HG03565 (cell line): Measurements from ENCODE around the gene HOXB3.

Source experiments
- ATAC-seq: cut with Tn5 transposase; IDR thresholded peaks from one replicate; pipeline ENCODE4 v1.9.1; 2021; ENCODE audit warnings: mild to moderate bottlenecking, moderate library complexity; ENCODE audit not compliant: unreplicated experiment

The HOXB3 gene

DNA sequence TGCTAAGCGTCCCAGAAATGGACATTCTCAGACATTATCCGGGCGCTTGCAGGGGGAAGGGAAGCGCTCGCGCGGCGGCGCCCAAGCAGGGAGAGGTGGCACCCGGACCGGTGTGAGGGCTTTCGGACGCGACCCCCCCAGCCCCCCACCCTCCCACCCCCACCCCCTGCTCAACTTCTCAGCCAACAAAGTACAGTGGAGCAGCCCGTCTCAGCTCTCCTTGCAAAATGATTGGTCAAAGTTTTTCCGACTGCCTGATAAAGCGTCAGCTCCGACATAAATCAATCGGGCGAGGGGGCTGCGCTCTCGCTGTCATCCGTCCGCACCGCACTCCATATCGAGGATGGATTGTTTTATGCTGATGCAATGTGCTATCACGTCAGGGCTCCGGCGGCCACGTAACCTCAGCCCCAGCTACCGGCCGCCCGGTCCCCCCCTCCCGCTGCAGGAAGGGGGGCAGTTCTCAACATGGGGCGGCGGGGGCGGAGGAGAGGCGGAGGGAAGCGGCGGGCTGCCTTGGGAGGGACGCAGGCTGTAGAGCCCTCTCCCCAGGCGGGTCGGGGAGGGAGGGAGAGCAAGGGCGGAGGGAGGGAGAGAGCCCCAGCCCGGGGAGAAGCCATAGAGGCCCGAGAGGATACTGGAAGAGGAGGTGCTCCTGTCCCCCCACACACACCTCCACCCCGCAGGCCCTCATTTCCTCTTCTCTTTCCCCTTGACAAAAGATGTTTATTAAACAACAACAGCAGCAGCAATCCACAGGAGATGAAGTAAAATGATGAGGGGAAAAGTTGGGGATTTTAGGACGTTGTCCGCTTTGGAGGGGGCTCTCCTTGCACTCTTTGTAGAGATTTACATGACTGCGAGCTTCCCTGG is 36.4 kb upstream of the HOXB3 start, which contains the start of gene HOXB9:
Gene HOXB9, minus strand, starts transcription at position 114 of the 873 bp plus-strand sequence. Its CDS starts 89 bp downstream, at position 25.
- no peak for ATAC-seq

DNA sequence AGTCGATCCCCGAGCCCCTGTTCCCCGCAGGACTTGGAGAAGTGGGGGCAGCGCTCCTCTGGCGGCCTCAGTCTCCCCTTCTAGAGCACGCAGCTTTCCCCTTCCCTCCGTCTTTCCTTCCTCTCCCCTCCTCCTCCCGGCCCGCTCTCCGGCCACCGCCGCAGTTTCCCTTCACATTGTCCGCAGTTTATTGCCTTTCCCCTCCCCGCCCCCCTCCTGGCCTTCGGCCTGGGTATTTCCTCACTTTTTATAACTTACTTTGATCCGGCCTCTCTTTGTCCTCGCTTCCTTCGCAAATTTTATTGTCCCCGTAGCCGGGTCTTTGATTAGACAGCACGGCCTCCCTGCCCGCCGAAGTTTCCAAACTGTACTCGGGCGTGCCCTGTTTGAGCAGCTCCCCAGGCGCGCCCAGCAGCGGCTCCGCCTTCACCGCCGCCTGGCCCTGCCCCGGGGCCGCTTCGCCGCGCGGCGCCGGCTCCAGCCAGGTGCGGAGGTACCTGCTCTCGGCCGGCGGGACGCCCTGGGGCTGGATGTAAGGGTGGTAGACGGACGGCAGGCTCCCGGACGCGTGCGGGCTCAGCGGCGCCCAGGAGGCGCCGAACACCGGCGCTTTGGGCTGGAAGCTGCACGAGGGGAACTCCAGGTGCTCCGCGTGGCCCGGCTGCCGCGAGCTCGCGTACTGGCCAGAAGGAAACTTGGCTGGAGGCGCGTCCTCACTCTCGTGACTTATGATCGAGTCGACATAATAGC is 35.6 kb upstream of the HOXB3 start:
- no peak for ATAC-seq

DNA sequence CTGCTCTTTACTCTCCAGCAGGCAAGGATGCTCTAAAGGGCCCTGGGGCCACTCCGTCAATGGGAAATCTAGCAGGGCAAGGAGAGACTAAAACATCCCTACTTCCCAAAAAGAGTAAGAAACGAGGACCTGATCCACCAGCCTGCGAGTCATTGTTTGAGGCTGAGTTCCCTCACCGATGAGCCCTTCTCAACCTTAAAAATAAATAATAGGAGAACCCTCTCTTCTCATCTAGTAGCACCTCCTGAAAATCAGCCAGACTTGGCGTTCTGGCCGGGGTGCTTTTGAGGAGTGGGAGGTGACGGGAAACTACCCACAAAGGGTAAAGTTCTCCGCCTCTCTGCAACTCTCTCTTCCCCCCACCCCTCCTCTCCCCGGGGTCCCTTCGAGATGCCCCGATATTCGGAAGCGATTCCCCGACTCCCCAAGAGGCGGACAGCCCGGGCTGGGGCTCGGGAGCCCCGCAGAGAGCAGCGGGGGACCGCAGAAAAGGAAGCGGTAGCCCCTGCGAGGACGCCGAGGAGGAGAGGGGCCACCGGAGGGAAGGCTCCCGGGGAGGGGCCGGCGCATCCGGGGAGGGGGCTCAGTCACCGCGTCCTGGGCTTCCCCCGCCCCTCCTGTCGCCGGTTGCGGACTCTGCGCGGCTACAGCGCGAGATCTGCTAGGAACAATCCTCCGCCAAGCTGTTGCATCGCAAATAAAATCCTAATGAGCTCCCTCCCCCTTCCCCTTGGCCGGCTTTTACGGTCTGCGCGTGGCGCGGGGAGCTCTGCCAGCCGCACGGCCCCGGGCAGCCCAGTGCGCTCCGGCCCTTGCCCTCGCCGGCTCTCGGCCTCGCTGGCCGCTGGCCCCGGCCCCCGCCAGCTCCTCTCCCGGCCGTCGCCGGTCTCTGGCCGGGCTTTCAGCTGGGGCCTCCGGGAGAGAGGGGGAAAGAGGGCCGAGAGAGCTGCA is 34.8 kb upstream of the HOXB3 start:
- no peak for ATAC-seq

DNA sequence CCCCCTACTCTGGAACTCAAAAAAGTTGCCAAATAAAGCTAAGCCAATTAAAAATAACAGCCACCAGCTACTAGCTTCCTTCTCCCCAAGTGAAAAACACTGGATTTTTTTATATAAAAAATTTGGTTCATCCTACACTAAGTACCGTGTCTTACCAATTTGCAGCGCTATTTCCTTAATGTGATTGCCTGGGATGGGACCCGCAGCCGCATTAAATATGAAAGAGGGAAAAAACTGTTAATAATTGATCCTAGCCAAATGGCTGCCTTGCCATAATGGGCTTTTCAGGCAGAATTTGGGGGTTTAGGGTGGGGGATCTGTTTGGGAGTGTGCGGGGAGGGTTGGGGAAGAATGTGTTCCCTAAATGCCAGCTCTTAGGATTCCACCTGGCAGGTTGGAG is 34.1 kb upstream of the HOXB3 start:
- ATAC-seq = no peak

DNA sequence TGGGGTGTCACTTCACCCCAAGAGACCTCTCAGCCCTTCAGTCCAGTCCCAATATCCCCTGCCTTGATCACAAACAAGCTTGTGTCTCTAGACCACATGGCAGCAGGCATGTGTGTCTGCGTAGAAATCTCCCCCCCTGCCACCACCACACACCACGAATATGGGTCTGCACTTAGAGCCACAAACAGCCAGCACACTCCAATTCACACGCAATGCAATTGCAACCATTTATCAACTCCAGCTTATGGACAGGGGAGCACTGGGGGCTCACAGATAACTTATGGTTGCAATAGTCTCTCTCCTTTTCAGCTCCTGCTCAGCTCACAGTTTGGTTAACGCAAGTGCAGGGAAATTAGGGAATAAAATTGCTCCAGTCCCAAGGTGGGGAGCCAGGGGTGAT is 33.5 kb upstream of the HOXB3 start:
- ATAC-seq = no peak

DNA sequence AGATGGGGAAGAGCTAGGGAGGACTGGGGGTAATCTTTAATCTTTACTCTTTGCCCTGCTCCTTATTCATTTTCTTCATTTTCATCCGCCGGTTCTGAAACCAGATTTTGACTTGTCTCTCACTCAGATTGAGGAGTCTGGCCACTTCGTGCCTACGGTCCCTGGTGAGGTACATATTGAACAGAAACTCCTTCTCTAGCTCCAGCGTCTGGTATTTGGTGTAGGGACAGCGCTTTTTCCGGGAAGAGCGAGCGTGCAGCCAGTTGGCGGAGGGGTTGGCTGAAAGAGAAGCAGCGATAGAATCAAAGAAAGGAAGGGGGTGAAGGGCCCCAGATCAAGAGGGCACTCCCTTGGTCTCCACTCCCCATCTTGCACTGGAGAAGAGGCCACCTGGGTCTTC is 32.8 kb upstream of the HOXB3 start:
- ATAC-seq = no peak

DNA sequence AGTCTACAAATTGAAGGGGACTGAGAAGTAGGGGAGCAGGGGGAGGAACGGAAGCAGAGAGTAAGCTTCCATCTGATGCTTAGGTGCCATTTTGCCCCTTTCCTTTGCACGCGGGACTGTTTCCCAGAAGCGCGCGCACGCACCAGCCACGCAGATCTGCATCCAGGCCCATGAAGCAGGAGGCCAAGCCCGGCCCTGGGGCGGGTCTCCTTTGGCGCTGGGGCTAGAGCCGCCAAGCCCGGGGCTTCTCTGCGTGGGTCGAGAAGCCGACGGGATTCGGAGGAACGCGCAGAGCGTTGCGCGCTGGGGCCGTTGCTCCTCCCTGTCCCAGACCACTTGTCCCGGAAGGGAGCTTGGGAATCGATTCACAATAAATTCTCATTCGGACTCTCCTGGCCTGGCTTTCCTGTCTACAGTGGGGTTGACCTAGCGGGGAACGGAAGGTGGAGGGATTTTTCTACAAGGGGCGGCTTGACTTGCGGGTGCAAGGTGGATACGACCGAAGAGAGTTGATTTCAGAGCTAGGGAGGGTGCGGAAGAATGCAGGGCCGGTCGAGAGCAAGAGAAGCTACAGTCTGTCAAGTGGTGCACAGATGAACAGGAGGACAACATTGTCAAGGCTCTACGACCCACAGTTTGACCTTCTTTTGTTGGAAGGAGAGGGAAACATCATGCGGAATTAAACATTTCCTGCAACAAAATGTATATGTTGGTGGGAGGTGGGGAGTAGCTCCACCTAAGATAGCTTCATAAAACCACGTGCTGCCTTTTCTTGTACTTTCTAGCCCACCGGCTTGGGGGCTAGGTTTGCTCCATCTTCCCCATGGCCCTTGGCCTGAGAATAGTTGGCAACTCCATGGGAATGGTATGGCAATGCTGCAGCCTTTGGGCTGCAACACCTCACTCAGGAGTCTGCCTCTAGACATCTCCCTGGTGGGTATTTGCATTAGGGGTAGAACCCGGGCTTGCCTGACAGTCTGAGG is 31.7 kb upstream of the HOXB3 start:
- no peak for ATAC-seq

DNA sequence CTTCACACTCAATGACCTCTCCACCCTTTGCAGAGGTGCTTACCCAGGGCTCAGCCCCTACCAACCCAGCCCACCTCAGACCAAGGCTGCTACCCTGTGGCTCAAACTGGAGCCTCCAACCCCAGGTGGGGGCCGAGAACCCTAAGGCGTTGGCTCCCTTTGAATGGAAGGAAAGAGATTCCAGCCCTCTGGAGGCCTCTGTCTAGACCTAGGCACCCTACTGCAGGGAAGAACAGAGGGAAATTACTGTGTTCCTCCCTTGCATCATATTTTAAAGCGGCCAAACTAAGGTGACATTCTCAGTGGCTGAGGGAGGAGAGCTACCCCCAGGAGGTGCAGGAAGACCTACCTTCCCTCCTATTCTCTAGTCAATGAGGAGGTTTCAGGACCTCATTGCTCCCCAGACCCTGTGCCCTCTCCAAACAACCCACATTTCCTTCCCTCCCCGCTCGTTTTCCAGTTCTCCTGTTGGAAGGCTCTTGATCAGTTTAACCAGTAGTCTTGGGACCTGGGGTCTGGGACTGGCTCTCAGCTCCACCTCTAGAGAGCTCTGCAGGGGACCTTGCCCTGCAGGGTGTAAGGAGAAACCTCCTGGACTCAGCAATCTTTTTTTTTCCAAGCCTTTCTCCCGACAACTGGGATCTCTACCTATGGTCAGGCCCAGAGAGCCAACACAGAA is 30.6 kb upstream of the HOXB3 start:
- no peak for ATAC-seq

DNA sequence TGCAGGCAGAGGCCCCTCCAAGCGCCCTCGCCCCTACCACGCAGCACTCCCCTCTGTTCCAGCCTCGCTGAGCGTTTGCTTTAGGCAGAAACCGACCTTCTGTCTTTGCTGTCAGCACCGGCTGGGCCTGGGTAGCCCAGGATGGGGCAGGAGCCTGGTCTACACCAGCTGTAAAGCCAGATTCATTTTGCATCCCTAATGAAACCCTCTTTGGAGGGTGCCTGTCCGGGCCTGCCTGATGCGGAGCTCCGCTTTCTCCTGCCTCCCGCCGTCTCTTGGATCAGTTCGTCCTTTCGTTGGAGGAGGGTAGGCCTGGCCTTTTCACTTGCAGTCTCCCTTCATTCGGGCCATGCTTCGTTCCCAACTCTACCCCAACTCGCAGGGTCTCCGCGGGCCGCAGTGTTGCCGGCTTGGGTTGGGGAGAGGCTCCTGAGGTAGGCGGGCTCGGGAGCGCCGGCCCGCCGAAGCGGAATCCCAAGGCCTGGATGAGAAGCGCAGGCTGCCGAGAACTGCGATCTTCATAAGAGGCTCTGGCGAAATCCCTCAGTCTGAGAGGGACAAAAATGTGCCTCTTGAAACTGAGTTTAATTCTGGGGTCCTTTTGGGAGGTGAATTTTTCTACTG is 29.9 kb upstream of the HOXB3 start:
- ATAC-seq = no peak

DNA sequence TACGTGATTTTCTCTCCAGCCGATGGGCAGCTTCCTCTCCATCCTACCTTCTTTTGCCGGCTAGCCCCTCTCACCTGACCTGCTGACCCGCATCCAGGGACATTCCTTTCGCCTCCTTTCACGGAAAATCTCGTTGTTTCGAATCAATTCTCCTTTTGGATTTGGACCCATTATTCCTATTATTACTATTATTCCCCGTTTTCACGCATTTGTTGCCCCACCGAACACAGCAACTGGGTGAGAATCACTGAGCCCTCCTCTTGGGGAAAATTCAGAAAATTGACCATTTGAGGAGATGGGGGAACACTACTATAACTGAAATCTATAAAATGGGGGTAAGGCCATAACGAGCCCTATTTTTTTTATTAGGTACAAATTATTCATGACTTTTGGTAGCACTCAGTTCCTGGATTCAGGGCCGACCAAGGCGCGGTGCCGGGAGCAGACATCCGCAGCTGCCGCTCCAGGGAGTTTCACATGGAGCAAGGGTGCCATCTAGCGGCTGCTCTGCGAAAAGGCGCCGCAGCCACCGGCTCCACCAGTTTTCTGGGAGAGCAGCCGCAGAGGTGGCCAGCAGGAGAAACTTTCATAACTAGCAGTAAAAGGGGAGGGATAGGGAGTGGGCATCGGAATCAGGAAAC is 28.3 kb upstream of the HOXB3 start:
- ATAC-seq = no peak

DNA sequence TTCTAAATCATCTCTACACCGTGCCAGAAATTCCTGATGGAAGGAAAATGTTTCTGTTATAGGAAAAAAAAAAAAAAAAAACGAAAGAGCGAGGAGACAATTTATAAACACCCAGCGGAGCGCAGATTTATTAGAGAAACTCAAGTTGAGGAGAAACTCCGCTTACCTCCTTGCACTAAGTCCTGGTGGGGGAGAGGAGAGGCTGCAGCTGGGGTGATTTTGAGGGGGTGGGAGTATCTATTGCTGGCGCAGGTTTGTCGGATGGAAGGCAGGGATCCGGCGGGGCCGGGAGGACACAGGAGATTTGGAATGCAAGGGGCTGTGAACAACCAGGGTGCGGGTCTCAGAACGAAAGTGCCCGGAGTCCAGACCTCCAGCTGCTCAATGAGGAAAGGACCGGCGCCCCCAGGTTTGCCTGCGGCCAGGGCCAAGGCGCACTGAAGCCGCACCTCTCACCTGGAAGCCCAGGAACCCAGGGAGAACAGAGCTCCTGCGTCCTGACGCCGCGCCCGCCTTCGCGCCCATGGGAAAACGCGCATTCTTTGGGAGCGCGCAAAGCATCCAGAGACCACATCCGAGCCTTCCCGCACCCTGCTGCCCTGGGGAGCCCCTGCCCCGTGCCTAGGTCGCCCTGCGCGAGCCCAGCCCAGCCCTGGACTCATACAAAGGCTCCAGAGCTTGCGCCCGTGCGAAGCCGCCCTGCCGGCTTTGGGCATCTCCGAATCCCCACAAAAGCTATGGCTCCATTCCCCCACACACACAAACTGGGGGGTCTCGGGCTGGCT is 27.6 kb upstream of the HOXB3 start:
- ATAC-seq = no peak

DNA sequence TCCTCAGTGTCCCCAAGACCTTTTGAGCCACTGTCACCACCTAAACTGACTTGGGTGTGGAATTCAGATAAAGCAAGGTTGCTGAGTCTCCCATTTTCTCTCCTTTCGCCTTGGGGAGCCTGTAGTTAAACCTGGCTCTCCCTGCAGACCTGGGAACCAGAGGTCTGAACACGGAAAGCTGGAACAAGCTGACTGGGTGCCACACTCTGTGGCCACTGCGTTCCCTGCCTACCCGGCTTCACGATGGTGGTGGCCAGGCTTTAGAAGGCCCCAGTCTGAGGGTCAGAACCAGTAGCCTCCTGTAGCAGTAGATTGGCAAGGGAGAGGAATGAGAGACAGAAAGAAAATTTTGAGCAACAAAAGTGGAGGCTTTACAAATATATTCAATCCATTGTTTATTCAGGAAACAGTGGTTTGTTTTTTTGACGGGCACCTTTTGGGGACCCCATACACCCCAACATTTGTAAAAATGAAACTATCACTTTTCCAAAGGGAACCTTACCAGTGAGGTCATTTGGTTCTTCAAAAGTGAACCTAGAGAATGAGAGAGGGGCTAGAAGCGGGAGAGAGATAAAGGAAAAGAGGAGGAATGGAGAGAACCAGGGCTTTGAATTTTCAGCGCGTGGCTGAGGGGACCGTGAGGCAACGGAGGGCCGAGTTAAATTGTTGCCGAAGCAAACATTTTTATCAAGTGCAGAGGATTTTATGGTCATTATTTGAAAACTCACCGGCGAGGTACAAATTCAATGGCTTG is 26.9 kb upstream of the HOXB3 start:
- ATAC-seq = no peak

DNA sequence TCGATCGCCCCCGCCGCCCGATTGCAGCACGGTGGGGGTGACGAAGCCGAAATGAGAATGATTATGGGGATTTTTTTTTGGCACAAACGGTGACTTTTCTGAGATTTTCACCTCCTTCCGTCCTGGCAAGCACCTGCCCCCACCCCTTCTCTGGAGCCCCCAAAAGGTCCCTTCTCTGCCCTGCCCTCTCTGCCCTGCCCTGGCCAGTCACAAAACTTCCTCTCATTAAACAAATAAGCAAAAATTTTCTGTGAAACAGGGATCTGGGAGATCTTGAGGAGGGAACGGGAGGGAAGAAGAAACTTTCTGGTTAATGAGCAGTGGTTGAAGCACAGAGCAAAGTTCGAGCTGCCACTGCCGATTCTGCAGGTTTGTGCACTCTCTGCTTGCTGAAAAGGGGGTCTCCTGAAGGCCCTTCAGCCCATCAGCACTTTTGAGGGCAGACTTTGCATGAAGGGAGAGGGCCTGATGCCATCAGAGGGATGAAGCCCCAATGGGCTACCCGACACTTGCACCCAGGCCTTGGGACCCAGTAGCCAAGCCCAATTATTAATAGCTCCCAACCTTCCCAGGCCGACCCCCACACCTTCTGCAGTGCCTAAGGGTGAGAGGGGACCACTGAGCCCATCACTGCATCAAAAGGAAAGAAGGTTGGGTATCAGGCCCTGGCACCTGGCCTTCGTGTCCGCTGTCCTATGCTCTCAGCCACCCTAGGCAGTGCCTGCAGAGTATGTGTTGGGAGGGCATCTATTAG is 26.1 kb upstream of the HOXB3 start:
- no peak for ATAC-seq

DNA sequence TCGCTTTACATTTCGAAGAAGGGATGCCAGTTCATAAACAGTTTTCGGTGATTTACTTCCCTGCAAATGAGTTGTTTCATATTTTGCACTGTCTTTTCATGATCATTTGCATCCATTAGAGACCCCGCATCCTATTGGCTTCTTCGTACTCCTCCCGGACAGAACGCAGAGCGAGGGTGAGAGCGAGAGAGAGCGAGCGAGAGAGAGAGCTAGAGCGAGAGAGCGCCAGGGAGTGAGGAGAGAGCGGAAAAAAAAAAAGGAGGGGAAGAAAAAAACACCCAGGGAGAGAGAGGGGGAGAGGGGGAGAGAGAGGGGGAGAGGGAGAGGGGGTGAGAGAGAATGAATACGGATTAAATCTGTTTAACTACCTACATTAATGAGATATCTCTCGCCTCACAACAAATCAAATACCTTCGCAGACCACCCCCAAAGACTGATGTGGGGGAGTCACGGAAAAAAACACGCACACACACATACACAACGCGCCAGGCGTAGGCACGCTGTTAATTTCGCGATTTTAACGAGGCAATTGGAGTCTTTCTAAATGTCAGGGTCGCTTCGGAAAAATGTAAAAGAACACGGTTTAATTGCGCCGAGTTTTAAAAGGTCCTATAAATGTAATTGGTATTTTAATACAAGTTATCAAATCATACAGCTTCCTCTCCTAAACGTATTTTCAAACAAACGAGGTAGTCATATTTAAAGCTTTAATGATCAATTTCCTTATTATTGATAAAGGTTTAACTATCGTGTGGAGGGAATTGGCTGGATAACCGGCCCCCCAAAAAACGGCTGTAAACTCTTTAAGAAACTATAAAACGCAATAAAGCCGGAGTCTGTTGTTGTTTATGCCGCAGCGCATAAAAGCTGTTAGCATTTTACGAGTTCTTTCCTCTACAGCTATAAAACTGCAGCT is 25.3 kb upstream of the HOXB3 start, which contains the start of gene HOXB8:
Gene HOXB8, minus strand, starts transcription at position 246 of the 916 bp plus-strand sequence. CDS start 588 bp downstream, outside the sequence.
- ATAC-seq = no peak
